HG03342 (cell line): ENCODE measurements around the gene RNF145.
"Not testable (repeated sequence)": the region's sequence is repeated elsewhere in the genome, so short reads cannot be mapped to it uniquely, and the experiment has no call there.

Source experiments
- ATAC-seq: cut with Tn5 transposase; IDR thresholded peaks from one replicate; pipeline ENCODE4 v1.9.1; 2021; ENCODE audit warnings: mild to moderate bottlenecking, moderate library complexity; ENCODE audit not compliant: unreplicated experiment

RNF145 gene, protein sequence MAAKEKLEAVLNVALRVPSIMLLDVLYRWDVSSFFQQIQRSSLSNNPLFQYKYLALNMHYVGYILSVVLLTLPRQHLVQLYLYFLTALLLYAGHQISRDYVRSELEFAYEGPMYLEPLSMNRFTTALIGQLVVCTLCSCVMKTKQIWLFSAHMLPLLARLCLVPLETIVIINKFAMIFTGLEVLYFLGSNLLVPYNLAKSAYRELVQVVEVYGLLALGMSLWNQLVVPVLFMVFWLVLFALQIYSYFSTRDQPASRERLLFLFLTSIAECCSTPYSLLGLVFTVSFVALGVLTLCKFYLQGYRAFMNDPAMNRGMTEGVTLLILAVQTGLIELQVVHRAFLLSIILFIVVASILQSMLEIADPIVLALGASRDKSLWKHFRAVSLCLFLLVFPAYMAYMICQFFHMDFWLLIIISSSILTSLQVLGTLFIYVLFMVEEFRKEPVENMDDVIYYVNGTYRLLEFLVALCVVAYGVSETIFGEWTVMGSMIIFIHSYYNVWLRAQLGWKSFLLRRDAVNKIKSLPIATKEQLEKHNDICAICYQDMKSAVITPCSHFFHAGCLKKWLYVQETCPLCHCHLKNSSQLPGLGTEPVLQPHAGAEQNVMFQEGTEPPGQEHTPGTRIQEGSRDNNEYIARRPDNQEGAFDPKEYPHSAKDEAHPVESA

DNA sequence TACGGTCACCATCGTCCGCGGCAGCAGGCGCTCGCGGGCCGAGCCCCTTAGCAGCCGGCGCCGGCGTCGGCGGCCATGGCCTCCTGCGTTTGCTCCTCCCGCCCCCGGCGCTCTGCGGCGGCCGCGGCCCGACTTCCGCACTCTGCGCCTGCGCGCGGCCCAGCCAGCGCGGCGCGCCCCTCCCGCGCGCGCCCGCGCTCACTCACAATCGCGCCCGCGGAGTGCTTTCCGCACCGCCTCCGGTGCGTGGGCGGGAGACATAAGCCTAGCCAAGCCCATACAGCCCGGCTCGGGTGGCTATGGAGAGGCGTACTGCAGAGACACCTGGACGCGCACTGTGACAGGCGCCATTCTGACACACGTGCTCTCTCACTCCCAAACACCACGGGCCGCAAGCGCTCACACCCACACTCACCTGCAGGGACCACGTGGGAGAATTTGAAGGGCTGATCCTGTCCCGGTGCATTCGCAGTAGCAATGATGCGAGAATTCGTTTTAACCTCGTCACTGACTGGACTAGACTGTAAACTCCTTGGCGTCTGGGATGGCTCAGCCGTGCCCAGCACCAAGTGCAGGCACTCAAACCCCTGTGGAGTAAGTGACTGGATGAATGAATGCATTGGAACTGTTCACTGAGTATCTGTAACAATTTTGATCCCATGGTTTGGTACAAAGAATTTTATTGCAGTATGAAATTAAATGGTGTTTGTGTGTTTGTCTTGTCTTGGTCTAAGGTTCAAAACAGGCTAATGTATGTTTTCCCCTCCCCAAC is at the start of gene RNF145:
TSS of gene RNF145 (minus strand) at position 116 of the 772 bp plus-strand sequence. CDS start 5,936 bp downstream, outside the sequence.
- peak; percentile 70 for ATAC-seq

- ATAC-seq: no peak
These were observed 49.0 kb upstream of the RNF145 start for GRCh38 chr5:159258361-159258760.

DNA sequence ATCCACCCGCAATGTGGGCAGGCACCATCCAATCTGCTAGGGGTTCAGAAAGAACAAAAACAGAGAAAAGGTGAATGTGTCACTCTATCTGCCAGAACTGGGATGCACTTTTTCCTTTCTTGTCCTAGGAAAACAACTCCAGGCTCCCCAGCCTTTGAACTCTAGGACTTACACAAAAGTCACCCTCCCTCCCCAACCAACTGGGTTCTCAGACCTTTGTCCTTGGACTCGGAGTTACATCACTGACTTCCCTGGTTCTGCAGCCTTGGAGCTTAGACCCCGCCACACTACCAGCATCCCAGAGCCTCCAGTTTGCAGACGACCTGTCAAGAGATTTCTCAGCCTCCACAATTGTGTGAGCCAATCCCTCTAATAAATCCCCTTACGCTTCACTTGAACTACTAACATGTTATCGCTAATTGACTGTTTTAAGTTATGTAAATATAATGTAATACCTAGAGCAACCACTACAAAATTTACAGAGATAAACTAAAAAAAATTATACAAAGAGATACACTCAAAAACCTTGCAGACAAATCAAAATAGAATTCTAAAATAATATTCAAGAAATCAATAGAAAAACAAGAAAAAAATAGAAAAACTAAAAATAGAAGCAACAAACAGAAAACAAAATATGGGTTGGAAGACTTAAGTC is 48.4 kb upstream of the RNF145 start:
- no peak for ATAC-seq

GRCh38 chr5:159257007-159257406 is 47.7 kb upstream of the RNF145 start:
- ATAC-seq: no peak

- ATAC-seq: no peak
These were observed 42.8 kb upstream of the RNF145 start for GRCh38 chr5:159252195-159252594.

GRCh38 chr5:159249158-159249557 is 39.8 kb upstream of the RNF145 start:
- ATAC-seq: no peak

GRCh38 chr5:159244890-159245289 is 35.5 kb upstream of the RNF145 start:
- no peak for ATAC-seq

DNA sequence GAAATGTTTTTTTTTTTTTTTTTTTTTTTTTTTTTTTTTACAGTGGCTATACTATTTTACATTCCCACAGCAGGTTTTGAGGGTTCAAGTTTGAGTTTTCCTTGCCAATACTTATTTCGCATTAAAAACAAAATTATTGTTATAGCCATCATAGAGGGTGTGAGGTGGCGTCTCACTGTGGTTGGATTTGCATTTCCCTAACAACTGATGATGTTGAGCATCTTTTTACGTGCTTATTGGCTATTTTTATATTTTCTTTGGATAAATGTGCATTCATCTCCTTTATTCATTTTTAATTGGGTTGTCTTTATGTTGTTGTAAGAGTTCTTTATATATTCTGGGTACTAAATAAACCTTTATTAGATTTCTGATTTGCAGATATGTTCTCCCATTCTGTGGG is 34.8 kb upstream of the RNF145 start:
- ATAC-seq: no peak

DNA sequence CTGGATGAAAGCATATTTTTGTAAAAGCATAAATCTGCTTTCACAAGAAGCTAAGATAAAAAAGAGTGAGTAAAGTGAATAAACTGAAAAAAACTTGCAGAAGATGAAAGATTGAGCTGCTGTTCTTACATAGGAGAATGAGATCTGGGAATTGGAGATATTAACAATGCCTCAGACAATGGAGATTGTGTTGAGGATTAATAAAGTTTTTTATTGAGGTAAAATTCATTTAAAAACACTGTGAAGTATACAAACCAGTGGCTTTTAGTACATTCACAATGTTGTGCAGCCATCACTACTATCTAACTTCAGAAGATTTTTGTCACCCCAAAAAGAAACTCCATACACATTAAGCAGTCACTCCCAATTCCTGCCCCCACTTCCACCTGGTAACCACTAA is 34.0 kb upstream of the RNF145 start:
- no peak for ATAC-seq

- ATAC-seq: no peak
These were observed 33.3 kb upstream of the RNF145 start for GRCh38 chr5:159242656-159243055.

DNA sequence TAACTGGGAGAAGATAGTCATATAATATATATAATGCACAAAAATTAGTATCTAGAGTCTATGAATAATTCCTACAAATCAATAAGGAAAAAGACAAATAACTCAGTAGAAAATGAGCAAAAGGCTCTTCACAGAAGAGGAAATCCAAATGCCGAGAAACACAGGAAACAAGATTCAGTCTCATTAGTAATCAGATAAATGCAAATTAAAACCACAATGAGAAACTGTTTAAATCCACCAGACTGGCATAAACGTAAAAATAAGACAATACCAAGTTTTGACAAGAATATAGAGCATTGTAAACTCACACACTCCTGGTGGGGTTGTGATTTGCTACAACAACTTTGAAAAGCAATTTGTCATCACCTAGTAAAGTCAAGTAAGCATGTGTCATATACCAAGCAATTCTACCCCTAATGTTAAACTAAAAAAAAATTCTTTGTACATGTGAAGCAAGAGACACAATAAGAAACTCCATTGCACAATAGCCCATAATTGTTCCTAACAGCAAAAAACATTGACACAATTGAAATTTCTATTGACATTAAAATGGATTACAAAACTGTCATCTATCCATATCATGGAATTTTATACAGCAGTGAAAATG is 32.7 kb upstream of the RNF145 start:
- no peak for ATAC-seq

- ATAC-seq: no peak
These were observed 31.0 kb upstream of the RNF145 start for GRCh38 chr5:159240301-159240870.

GRCh38 chr5:159235871-159236520 is 26.6 kb upstream of the RNF145 start:
- ATAC-seq: not testable (repeated sequence)

GRCh38 chr5:159231167-159231566 is 21.8 kb upstream of the RNF145 start:
- no peak for ATAC-seq

- ATAC-seq: no peak
These were observed 21.3 kb upstream of the RNF145 start for GRCh38 chr5:159230657-159231056.

- not testable (repeated sequence) for ATAC-seq
These were observed 18.7 kb upstream of the RNF145 start for GRCh38 chr5:159228097-159228496.

DNA sequence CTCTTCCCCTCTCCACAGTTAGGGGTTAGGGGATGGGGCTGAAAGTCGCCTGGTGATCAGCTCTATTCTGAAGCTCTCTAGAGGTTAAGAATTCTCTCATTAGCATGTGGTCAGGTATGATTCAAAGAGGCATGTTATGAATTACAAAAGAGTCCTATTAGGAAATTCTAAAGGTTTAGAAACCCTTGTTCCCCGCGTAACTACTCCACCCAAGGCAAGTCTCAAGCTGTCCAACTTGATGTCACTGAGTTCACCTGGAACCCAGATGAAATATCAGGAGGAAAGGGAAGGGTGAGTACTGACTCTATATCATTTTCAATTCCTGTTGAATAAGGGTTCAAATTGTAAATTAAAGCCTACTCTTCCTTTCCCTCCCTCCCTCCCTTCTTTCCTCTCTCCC is 18.1 kb upstream of the RNF145 start:
- no peak for ATAC-seq

DNA sequence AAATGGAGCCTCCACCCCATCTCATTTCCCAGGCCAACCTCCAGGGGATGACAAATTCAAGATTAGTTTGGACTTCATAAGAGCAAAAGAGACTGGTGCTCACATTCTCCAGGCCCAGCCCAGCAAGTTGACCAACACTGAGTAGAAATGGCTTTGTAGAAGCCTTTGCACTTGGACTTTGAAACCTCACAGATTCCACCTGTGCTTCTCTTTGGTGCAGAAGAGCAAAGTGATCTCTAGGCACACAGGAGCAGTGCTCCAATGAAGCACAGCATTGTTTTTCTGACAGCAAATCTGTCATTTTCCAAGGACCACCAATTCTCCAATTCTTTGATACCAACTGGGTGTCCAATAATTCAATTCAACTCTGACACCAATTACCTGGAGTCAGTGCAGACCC is 17.1 kb upstream of the RNF145 start:
- ATAC-seq: no peak

DNA sequence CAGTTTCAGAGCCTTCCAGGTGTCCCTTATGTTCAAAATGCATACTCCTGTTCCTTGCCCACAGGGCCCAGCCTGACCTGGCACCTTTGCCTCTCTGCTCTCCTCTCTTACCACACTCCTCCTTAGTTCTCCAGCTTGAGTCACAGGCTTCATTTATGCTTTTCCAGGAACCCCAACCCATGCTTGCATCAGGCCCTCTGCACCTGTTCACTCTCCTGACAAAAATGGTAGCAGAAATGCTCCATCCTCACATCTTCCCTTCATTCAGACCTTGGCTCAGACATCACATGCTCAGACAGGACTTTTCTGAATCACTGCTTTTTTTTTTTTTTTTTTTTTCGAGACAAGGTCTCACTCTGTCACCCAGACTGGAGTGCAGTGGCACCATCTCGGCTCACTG is 15.1 kb upstream of the RNF145 start:
- no peak for ATAC-seq

DNA sequence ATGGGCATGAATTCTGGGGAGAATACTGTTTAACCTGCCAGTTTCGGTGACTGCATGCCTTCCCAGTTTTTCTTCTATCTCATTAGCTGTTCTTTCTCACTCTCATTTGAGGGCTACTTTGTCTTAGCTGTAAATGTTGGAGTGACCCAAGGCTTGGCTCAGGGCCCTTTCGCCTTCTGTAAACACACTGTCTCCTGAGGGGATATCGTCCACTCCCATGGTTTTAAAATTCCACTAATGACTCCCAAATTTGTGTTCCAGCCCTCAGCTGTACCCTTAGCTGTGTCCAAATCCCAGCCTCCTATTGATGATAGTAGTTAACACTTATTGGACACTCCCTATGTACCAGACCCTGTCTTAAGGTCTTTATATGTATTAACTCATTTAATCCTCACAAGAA is 14.1 kb upstream of the RNF145 start:
- ATAC-seq: no peak
